HG02943 (cell line): ENCODE measurements around the gene C9orf153.

Source experiments
- ATAC-seq: cut with Tn5 transposase; IDR thresholded peaks from one replicate; pipeline ENCODE4 v1.9.1; 2021; ENCODE audit warnings: mild to moderate bottlenecking, low read depth, moderate library complexity; ENCODE audit not compliant: unreplicated experiment

Gene C9orf153

DNA sequence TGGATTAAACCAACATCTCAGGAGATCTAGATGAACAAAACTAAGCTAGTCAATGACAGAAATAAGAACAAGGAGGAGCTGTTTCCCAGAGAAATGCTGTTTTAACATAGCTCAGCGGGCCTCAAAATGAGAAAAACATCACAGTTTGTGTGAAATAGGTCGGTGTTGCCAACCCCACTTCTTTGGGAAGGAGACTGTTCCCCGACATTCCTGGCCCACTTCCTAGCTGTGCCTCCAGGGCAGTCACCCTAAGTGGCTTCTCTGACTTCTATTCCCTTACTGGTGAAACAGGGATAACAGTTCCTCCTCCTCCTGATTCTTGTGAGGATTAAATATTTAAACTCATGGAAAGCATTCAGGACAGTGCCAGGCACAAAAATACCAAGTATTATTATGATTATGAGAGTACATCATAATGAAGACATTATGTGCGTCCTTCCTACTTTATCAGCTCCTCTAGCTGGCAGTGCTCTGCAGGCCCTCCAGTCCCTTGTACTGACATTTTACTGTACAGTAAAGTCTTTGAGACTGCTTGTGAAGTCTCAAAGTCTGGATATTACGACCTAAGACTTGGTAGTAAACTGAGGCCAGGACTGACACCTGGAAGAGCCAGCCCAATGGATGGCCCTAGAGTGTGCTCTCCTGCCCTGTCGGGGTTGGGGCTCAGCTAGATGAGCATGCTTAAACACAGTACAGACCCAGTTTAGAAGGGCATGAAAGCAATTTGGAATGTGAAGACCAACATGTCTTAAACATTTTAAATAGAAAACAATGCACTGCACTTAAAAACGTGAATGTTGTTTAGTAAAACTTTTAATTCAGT is 15.6 kb upstream of the C9orf153 start:
- ATAC-seq = no peak

DNA sequence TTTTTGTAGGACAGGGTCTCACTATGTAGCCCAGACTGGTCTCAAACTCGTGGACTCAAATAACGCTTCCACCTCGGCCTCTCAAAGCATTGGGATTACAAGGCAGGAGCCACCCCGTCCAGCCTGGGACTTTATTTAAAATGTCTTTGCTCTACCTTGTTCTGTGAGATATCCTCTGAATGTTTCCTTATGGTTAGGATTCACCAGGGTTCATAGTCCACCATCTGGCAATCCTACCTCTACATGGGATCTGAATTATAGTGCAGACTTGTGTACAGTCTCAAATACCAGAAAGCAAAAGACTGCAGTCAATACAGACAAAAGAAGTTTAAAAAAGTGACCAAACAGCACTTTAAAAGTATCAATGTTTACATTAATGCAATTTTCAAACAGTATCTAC is 12.8 kb upstream of the C9orf153 start:
- ATAC-seq = no peak

DNA sequence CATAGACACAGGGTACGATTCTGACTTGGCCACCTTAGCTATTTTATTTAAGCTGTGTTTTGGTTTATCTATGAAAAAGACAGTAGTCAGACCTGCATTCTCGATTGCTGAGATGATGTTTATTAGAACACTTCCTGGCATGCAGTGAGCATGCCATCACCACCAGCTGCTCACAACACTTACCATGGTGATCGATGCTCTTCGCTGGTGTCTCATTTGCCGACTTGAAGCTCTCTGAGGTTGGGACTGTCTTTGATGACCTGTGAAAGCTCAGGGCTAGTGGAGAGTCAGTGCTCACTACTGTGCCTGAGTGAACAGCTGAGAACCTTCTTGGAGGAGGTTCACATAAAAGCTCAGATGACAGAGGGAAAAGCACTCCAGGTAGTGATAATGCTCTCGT is 4.4 kb upstream of the C9orf153 start:
- no peak for ATAC-seq

DNA sequence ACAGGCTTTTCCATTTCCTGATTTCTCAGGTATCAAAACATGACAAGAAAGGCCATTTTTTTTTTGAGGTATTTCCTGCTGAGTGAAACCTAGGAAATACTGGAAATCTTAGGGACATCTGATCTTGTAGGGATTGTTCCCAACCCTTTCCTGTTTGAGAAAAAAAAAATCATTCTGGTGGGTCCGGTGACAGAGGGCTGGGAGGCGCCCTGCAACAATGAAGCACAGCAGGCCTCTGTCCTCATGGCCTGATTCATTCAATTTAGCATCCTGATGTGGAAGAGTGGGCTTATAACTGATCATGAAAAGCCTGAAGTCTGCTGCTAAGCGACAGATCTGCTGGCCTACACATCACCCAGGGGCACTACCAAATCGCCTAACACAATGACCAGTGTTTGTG is 3.0 kb upstream of the C9orf153 start:
- no peak for ATAC-seq

DNA sequence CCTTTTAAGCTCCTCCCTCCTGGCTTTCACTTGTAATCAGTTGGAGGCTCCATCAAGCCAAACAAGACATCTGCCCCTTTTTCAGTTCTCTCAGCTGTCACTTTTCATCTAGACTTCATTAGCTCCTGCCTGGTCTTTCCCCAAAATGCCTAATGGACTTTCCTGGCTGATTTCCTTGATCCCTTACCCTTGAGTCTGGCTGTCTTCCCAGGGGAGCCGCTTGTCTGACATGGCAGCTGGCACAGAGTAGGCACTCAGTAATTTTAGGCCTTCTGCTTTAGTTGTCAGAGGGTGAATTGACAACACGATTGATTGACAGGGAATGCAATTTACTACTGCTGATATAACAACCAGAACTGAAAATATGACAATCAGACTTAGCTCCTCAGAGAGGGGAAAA is 2.1 kb downstream of the C9orf153 start:
- no peak for ATAC-seq

DNA sequence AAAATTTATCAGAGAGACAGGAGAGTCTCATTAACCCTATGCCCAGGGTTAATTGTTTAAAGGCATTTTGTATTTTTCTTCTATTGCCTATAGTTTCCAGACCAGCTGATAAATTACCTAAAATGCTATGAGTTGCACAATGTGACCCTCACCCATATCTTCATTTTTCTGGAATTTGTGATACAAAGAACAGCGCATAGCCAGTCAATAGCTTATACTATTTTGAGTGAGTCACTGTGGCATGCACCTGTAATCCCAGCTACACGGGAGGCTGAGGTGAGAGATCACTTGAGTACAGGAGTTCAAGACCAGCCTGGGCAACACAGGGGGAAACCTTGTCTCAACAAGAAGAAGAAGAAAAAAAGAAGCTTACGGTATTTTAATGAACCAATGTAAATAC is 2.8 kb downstream of the C9orf153 start:
- ATAC-seq = no peak

DNA sequence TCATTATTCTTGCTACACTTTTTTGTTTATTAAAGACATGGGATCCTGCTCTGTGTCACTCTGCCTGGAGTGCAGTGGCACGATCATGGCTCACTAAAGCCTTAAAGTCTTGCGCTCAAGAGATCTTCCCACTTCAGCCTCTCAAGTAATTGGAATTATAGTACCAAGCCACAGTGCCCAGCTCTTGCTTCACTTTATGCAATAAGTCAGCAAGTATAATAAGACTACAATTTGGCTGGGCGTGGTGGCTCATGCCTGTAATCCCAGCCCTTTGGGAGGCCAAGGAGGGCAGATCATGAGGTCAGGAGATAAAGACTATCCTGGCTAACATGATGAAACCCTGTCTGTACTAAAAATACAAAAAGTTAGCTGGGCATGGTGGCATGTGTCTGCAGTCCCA is 5.9 kb downstream of the C9orf153 start:
- ATAC-seq = no peak

DNA sequence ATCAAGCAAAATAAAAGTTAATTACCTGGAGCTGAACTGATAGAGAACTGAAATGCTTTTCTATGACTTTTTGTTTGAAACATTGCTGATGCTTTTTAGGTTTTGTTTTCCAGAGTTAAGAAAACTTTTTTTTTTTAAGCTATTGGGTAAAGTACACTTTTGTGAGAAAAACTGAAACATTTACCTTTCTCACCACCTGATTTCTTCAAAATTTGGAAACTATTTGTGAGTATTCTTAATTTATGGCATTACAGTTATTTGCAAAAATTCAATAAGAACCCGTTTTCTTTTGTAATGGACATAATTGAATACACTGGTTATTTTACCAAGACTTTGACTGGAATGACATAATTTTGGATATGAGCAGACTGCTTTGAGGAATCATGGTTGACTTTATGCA is 6.6 kb downstream of the C9orf153 start:
- ATAC-seq = no peak

DNA sequence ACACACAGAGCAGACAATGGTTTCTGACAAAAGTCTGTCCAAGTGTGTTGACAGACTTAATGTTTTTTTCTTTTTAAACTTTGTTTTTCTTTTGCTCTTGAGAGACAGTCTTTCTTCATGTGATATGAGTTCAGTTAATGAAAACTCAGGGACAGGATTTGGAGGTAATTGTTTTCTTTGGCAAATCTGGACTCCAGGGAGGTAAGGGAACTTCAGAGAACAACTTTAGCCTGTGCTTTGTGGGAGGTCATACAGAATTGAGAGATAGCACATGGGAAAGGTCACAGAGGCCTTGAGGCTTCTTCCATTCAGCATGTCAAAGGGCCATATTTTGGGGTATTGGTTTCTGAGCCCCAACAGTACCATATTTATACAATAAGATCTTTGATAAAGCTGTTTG is 9.3 kb downstream of the C9orf153 start:
- no peak for ATAC-seq

DNA sequence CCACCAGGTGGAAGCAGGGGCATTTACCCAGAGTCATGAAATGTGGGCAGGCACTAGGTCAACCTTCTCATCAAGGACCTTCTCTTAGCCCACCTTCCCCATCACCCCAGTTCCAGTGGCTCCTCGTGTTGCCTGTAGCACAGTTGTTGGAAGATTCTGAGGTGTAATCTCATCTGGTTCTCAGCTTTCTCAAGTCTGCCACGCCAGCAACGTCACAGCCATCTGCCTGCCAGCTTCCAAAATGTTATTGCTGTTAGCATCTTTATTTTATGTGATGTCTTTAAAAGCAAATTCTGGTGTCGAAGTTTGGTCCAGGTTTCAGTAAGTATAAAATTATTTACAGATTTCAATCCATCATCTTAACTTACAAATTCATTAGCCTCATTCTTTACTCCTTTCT is 10.7 kb downstream of the C9orf153 start:
- ATAC-seq = no peak

DNA sequence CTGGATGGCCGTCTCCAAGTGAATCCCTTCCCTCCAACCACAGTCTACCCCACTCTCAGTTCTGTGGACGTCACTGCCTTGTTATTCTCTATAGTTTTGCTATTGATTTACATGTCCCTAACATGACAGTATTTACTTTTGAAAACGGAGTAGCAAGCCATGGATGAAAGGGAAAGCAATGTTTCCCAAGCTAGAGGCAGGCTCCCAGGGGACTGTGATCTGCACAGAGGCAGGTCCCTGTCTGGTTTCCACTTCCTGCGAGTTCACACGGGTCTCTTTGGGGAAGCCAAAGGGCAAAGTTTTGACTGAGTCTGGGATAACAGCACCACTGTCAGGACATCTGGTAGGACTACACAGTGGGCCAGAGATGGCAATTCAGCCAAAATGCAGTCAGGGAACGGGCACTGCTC is 12.7 kb downstream of the C9orf153 start:
- ATAC-seq = peak; percentile 83

DNA sequence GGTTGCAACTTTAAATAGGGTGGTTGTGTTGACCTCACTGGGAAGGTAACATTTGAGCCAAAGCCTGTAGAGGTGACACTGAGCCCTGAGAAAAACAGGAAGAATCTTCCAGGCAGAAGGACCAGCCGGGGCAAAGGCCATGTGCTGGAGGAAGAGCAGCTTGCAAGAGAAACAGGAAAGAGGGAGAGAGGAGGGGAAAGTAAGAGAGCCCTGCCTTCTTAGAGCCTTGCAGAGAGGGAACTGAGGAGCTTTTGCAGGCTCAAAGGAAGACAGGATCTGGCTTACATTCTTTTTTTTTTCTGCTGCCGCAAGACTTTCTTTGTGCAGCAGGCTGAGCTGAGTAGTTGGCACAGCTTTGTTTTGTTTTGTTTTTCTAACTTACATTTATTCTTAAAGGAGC is 17.4 kb downstream of the C9orf153 start:
- no peak for ATAC-seq

DNA sequence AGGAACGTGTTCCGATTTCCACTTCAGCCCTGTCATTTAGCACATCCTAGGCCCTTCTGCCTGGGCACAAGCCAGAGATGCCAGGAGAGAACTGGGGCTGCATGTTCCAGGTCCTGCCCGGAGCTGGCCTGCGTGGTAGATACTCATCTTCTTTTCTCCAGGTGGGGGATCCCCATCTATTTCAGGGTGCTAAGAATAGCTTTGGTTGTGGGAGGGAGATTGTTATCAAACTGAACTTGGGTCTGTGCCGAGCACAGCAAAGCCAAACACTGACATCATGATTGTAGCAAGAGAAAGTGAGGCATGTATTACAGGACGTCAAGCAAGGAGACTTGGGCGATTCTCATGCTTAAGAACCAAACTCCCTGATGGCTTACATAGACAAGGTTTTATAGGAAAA is 18.2 kb downstream of the C9orf153 start:
- ATAC-seq = no peak

DNA sequence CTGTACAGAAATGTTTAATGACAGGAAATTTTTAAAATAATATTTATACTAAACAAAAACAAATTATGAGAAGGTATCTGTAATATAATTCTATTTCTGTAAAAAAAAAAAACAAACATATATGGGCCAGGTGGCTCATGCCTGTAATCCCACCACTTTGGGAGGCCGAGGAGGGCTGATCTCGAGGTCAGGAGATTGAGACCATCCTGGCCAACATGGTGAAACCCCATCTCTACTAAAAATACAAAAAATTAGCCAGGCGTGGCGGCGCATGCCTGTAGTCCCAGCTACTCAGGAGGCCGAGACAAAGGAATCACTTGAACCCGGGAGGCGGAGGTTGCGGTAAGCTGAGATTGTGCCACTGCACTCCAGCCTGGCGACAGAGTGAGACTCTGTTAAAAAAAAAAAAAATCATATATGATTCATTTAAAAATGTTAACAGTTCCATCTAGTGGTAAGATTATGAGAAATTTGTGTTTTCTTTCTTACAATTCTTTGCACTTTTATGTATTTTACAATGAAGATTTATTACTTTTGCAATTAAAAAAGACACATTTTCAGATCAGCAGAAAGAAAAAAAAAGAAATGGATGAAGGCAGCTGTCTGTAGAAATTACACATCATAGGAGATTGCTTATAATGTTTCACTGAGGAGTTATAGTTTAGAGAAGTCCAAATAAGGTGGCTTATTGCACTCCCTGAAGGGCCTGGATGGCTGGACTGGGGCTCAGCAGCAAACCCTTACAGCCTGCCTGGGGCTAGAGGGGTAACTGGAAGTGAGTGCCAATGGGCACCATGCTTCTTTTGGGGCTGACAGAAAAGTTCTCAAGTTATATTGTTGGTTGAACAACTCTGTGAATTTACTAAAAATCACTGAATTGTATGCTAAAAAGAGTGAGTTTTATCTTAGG is 20.3 kb downstream of the C9orf153 start:
- ATAC-seq = no peak

DNA sequence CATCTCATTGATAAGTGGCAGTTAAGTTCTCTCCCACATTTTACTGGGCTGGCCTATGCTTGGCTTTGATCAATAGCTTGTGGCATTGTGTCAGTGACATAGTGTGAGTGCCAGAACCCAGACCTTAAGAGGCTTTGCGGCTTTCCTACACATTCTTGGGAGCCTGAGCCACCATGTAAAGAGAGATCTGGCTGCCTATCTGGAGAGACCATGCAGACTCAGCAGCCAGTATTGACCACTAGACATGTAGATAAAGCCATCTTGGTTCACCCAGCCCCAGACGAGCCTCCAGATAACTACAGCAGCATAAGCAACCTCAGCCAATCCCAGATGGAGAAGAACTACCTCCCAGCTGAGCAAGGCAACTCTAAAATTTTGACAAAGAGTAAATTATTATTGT is 28.6 kb downstream of the C9orf153 start:
- no peak for ATAC-seq

DNA sequence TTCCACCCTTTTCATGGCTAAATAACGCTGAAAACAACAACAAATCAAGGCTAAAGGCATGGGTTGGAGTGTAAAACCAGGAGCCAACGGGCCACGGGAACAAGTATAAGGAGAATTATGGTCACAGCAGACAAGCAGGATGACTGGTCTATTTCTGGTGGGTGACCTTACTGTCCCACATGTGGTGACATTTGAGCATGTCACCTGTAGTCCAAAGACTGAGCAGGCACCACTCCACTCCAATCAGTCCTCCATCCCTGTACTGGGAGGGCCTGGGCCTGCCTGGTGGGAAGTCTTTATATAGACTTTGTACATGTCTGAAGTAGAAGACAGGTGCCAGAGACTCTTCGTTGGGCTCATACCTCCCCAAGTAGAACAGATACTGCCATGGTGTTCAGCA is 36.8 kb downstream of the C9orf153 start:
- no peak for ATAC-seq

DNA sequence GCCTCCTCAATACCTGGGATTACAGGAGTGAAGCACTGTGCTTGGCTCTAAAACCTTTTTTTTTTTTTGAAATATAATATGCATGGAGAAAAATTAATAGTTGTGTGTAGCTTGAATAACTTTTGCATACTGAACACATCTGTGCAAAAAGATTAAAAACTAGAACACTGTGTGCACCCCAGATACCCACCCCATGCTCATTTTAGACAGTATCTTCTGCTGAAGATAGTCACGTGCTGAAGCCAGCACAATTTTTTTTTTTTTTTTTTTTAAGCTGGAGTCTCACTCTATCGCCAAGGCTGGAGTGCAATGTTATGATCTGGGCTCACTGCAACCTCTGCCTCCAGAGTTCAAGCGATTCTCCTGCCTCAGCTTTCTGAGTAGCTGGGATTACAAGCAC is 39.9 kb downstream of the C9orf153 start:
- ATAC-seq = no peak

DNA sequence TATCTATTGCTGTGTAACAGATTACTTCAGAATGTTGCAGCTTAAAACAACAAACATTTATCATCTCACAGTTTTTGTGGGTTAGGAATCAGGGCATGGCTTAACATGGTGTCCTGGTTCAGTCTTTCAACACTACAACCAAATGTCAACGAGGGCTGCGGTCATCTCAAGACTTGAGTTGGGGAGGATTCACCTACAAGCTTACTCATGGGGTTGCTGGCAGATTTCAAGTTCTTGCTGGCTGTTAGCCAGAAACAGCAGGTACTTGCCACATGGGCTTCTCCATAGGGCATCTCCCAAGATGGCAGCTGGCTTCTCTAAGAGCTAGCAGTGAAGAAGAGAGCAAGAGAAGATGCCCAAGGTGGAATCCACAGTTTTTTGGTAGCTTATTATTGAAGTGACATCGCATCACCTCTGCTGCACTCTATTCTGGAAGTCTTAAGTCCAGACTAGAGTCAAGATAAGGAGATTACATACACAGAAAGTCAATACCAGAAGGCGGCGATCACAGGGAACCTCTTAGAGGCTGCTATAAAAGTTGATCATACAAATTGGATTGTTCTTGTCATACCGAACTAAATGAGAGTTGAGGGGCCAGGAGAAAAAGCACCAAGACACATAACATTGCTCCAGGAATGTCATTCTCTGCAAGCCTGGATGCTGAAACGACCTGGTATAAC is 42.2 kb downstream of the C9orf153 start:
- ATAC-seq = no peak

DNA sequence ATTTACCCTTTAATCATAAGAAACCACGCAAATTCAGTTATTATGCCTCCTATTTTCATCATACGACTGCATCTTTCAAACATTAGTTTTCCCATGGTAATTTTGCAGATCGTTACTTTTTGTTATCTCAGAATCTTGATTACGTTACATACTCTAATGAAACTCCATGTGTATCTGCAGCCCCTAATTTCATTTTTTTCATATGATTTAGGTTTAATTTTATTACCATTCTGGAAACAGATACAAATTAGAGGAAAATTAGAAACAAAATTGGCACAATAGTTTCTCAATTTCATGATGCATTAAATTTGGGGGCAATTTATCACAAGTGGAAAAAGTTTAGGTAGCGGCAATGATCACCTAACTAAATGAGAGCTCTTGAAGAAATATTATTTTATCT is 52.3 kb downstream of the C9orf153 start:
- no peak for ATAC-seq

DNA sequence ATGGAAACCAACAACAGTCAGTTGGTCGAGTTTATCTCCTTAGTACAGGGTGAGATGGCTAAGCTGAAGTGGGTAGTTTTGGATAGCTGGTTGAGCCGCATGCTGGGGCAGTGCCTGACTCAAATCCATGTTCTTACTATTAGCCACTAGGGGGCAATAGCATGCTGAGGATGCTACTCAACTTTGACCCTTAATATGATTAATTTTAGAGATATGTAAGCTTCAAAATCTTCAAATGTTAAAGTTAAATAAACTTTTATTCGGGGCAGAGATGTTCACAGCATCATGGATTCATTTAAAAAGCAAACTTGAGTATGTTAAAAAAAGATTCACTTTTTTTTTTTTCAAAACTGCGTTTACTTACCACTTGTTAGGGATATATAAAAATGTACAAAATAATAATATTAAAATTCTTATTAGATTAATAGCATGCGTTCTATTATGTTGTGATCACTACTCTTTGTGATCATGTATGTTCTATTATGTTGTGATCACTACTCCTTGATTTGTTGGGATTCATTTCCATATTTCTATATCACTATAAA is 57.0 kb downstream of the C9orf153 start:
- ATAC-seq = peak; percentile 65
